ENCODE data around the gene SRP68. TPM values are rescaled to one million over a fixed set of nuclear protein-coding genes. Genes with fewer than 3 reads are reported as not detected.

Gene SRP68
- total and polyA plus RNA-seq, 2 of the 4 experiments (the other 2 are of a cell fraction): 47.1 to 82.6 TPM

DNA sequence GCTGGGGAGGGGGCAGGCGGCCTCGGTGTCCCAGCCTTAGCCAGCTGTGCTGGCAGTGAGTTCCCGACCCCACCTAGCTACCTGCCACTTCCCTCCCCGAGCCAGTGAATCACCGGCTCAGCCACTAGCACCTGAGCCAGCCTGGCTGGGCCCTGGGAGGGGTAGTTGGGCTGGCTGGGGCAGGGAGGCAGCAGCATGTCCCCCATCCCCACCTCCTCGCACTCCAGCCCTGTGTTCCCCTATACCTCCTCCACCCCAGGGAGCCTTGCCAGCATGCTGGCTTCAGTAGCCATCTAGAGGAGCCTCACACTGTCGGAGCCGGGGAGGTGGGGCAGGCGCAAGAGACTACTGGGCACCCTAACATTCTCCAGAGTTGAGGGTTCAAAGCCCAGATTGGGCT is 48.0 kb downstream of the SRP68 start:
- no peak for DNase-seq

More for the DNA sequence above, 48.0 kb downstream of the SRP68 start:
- H2BK15ac ChIP-seq (ENCODE audit: low read depth, low read length): no peak overlapping the region
- no peak overlapping the region for H3K23ac ChIP-seq (ENCODE audit: low read depth, low read length)
- intact Hi-C loops (cut with micrococcal nuclease): no loop called here
- ChIA-PET POLR2A (ENCODE audit: unreplicated experiment) (no interaction called here), CTCF (interaction anchor here (0.8 kb wide), 1 partner anchor 10 kb away, joined by 3 read pairs; no protein-coding TSS in a partner anchor)
- H3K9ac ChIP-seq (ENCODE audit: low read depth, low read length): no peak overlapping the region
- no peak overlapping the region for H2AK5ac ChIP-seq (ENCODE audit: low read depth, low read length)
- no peak overlapping the region for H2BK120ac ChIP-seq (ENCODE audit: low read depth, low read length)
- H3K79me1 ChIP-seq (ENCODE audit: low read depth in 1 of 2, low read length in 2 of 2): no peaks in the 10 kb centered on the region
- H3K27ac ChIP-seq (ENCODE audit: insufficient read depth, low read length): no peak overlapping the region
- no peak overlapping the region for H4K8ac ChIP-seq (ENCODE audit: low read depth in 2 of 2, low read length in 2 of 2)
- no peak overlapping the region for H2BK5ac ChIP-seq (ENCODE audit: low read depth, low read length, poor library complexity, severe bottlenecking)
- H4K5ac ChIP-seq (ENCODE audit: low read depth, low read length): no peak overlapping the region
- no TSS peak for BruUV-seq (replicated peaks)
- H3K9me3 ChIP-seq (ENCODE audit: control insufficient read depth, insufficient read depth, low read length): no peaks in the 10 kb centered on the region
- no peak overlapping the region for H3K4me3 ChIP-seq (ENCODE audit: insufficient read depth, low read depth, low read length)
- dilution Hi-C loops (cut with HindIII; ENCODE audit: low sequenced_read_pairs, unreplicated experiment): no loop called here
- no peak overlapping the region for H3K56ac ChIP-seq (ENCODE audit: extremely low read depth, insufficient read depth, low read length)
- no CpG with 5 or more reads among the region's 9 CpGs for WGBS, 2 experiments (ENCODE audit: extremely low coverage in 2 of 2, insufficient read length in 1 of 2)
- no peaks in the 10 kb centered on the region for H3K4me1 ChIP-seq (ENCODE audit: control insufficient read depth, insufficient read depth, low read length)
- ATAC-seq (ENCODE audit: low read depth): no peak
- no peak overlapping the region for H4K91ac ChIP-seq (ENCODE audit: insufficient read depth, low read depth, low read length)
- no peak overlapping the region for H3K4ac ChIP-seq (ENCODE audit: low read depth, low read length)
- H3K27me3 ChIP-seq (ENCODE audit: control insufficient read depth, insufficient read depth, low read length): peaks cover 10% of the 10 kb centered on the region
- in situ Hi-C loops (cut with MboI; ENCODE audit: low sequenced_read_pairs): no loop called here
- no peaks in the 10 kb centered on the region for H3K36me3 ChIP-seq (ENCODE audit: control insufficient read depth, insufficient read depth, low read length)
- H3K14ac ChIP-seq (replicated peaks; ENCODE audit: low read depth, low read length): no peak overlapping the region
- H2AK9ac ChIP-seq (replicated peaks; ENCODE audit: low read depth, low read length, poor library complexity): no peak overlapping the region
- no peaks in the 10 kb centered on the region for H4K20me1 ChIP-seq (ENCODE audit: insufficient read depth, low read length)
- no peak overlapping the region for H3K4me2 ChIP-seq (ENCODE audit: low read depth, low read length)
- no peaks in the 10 kb centered on the region for H3K9me1 ChIP-seq (ENCODE audit: insufficient read depth, low read length)
- H2AFZ ChIP-seq (replicated peaks; ENCODE audit: low read length, poor library complexity): no peak overlapping the region
- TF ChIP-seq USF2 (IDR thresholded peaks at IDR 0.05; ENCODE audit: low read depth, low read length): no peak
- no peak for TF ChIP-seq RCOR1 (IDR thresholded peaks at IDR 0.05; ENCODE audit: insufficient replicate concordance, low read length)
- TF ChIP-seq NFE2L2 (IDR thresholded peaks at IDR 0.05; ENCODE audit: low read depth, low read length): no peak
- no peak overlapping the region for H2BK20ac ChIP-seq (ENCODE audit: low read depth, low read length)
- no peak overlapping the region for H3K18ac ChIP-seq (ENCODE audit: low read depth, low read length)

Data from IMR-90 (cell line).